OCI-LY3 (cell line): ENCODE results near the gene BTBD2.

Experiments used
- H2AFZ ChIP-seq: fragments of 200-600, 300-600 bp; shearing (Covaris generic); 2 replicates; pipeline ENCODE4 v1.6.0; 2014; ENCODE audit warnings: antibody characterized with exemption, low read depth, low read length
- H3K27ac ChIP-seq: fragments of 200-600, 300-600 bp; sonication (generic); 2 replicates; pipeline ENCODE4 v1.5.1; 2014; ENCODE audit warnings: mild to moderate bottlenecking, low read length, moderate library complexity, mixed read lengths
- H3K27me3 ChIP-seq: fragments of 200-600, 300-600 bp; sonication (generic); 2 replicates; pipeline ENCODE4 v1.6.1; 2014; ENCODE audit warnings: low read depth, low read length, mixed read lengths
- H3K36me3 ChIP-seq: fragments of 200-600, 300-600 bp; sonication (generic); replicated peaks from 2 replicates; pipeline ENCODE3; 2014; ENCODE audit warnings: low read depth, low read length, mixed read lengths
- H3K4me1 ChIP-seq: fragments of 300-600, 200-600 bp; sonication (generic); 2 replicates; pipeline ENCODE4 v1.6.1; 2014; ENCODE audit warnings: low read length, mixed read lengths
- H3K4me2 ChIP-seq: fragments of 200-600, 300-600 bp; sonication (generic); 2 replicates; pipeline ENCODE4 v1.6.1; 2014; ENCODE audit warnings: low read length, mixed read lengths
- H3K4me3 ChIP-seq: fragments of 300-600, 200-600 bp; sonication (generic); 2 replicates; pipeline ENCODE4 v1.5.1; 2014; ENCODE audit warnings: antibody characterized with exemption, mild to moderate bottlenecking, low read length, moderate library complexity
- H3K79me2 ChIP-seq: fragments of 300-600, 200-600 bp; shearing (Covaris generic); 2 replicates; pipeline ENCODE4 v1.6.1; 2014; ENCODE audit warnings: mild to moderate bottlenecking, low read length, mixed read lengths
- H3K9ac ChIP-seq: fragments of 300-600, 200-600 bp; shearing (Covaris generic); 2 replicates; pipeline ENCODE4 v1.6.0; 2014; ENCODE audit warnings: mild to moderate bottlenecking, low read length, moderate library complexity
- H3K9me3 ChIP-seq: fragments of 200-600, 300-600 bp; shearing (Covaris generic); 2 replicates; pipeline ENCODE4 v1.6.1; 2014; ENCODE audit warnings: low read length, mixed read lengths; ENCODE audit not compliant: insufficient read depth
- H4K20me1 ChIP-seq: fragments of 200-600, 300-600 bp; sonication (generic); 2 replicates; pipeline ENCODE4 v1.6.1; 2016; ENCODE audit warnings: low read length, mixed read lengths; ENCODE audit not compliant: insufficient read depth
- EZH2phosphoT487 ChIP-seq: fragments of 200-600 bp; shearing (Covaris generic); IDR thresholded peaks from 2 replicates; pipeline ENCODE4 v1.6.1; 2018; ENCODE audit warnings: antibody characterized with exemption, mixed run types, low read depth
- TF ChIP-seq, protein P1 (sequence below): fragments of 200-600, 300-600 bp; sonication (generic); IDR thresholded peaks from 2 replicates; pipeline ENCODE4 v1.5.1; 2014; ENCODE audit warnings: antibody characterized with exemption, low read length, low read depth

Gene BTBD2

GRCh38 chr19:2049741-2050348, 34.3 kb upstream of the BTBD2 start:
- Histone ChIP-seq H3K27ac (peak overlapping the region; percentile 86), H3K9me3 (no peaks in the 10 kb centered on the region), H3K9ac (peak overlapping the region; percentile 96), H2AFZ (no peak overlapping the region), H3K4me2 (peak overlapping the region; percentile 98), H3K4me1 (peaks cover 80% of the 10 kb centered on the region), H3K4me3 (peak overlapping the region; percentile 91), H3K27me3 (no peaks in the 10 kb centered on the region), H4K20me1 (peaks cover 58% of the 10 kb centered on the region), H3K79me2 (peaks cover 66% of the 10 kb centered on the region), H3K36me3 (peaks cover 59% of the 10 kb centered on the region)
- TF ChIP-seq, protein P1, sequence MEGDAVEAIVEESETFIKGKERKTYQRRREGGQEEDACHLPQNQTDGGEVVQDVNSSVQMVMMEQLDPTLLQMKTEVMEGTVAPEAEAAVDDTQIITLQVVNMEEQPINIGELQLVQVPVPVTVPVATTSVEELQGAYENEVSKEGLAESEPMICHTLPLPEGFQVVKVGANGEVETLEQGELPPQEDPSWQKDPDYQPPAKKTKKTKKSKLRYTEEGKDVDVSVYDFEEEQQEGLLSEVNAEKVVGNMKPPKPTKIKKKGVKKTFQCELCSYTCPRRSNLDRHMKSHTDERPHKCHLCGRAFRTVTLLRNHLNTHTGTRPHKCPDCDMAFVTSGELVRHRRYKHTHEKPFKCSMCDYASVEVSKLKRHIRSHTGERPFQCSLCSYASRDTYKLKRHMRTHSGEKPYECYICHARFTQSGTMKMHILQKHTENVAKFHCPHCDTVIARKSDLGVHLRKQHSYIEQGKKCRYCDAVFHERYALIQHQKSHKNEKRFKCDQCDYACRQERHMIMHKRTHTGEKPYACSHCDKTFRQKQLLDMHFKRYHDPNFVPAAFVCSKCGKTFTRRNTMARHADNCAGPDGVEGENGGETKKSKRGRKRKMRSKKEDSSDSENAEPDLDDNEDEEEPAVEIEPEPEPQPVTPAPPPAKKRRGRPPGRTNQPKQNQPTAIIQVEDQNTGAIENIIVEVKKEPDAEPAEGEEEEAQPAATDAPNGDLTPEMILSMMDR: no peak
- TF ChIP-seq EZH2phosphoT487: no peak

GRCh38 chr19:2048959-2049740, 33.6 kb upstream of the BTBD2 start:
- TF ChIP-seq, protein P1: no peak
- TF ChIP-seq EZH2phosphoT487: no peak
- H3K4me2 ChIP-seq: peak overlapping the region; percentile 98
- peak overlapping the region; percentile 86 for H3K27ac ChIP-seq
- peaks cover 82% of the 10 kb centered on the region for H3K4me1 ChIP-seq
- no peaks in the 10 kb centered on the region for H3K27me3 ChIP-seq
- H3K9me3 ChIP-seq: no peaks in the 10 kb centered on the region
- peak overlapping the region; percentile 96 for H3K9ac ChIP-seq
- H3K79me2 ChIP-seq: peaks cover 73% of the 10 kb centered on the region
- no peak overlapping the region for H2AFZ ChIP-seq
- peak overlapping the region; percentile 91 for H3K4me3 ChIP-seq
- H3K36me3 ChIP-seq: peaks cover 65% of the 10 kb centered on the region
- peaks cover 65% of the 10 kb centered on the region for H4K20me1 ChIP-seq

DNA sequence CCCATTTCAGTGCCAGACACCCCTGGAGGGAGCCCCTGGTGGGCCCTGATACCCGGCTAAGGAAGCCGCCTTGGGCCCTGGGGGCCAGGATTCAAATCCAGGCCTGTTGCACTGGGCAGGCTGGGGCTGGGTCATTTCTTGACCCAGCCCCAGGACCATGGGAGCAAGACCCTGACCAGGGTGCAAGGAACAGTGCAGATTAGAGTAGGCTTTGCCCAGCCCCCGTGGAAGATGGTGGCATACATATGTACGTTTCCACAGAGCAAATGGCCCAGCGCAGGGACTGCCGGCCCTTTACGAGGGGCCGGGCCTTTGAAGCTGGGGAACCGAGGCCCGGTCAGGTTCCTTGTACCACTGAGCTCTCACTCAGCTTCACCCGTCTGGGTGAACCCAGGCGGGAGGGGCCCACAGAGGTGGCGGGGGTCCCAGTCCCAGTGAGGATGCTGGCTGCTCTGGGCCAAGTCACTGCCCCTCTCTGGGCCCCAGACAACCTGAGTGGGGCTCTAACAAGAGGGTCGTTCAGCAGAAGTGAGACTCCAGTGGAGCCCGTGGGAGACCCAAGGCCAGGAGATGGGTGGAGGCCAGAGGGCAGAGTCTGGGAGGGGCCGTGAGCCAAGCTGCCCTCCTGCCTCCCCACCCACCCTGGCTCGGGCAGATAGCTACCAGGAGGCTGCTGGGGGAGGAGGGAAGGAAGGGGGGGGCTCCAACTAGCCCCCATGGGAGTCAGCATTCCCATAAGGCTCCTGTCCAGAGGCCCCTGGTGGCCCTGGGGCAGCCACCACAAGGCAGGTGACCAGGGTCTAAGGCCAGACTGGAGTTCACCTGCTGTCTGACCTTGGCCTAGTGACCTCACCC, 32.8 kb upstream of the BTBD2 start:
- Histone ChIP-seq H3K4me3 (peak overlapping the region; percentile 91), H3K9me3 (no peaks in the 10 kb centered on the region), H3K27ac (peak overlapping the region; percentile 86), H3K36me3 (peaks cover 67% of the 10 kb centered on the region), H3K79me2 (peaks cover 75% of the 10 kb centered on the region), H3K4me2 (peak overlapping the region; percentile 98), H3K4me1 (peaks cover 78% of the 10 kb centered on the region), H2AFZ (no peak overlapping the region), H4K20me1 (peaks cover 73% of the 10 kb centered on the region), H3K27me3 (no peaks in the 10 kb centered on the region), H3K9ac (peak overlapping the region; percentile 96)
- TF ChIP-seq EZH2phosphoT487: no peak
- TF ChIP-seq, protein P1: no peak
